Superior temporal gyrus (tissue), 1 donor: ENCODE data around the gene TCEAL8.

Source experiments
- DNase-seq: peaks from one replicate; pipeline ENCODE4 v3.0.0-alpha.2; 2016; ENCODE audit errors: extremely low spot score

Gene TCEAL8

GRCh38 chrX:103214870-103215424 is 40.0 kb downstream of the TCEAL8 start, which contains the start of gene BEX4:
TSS of gene BEX4 (plus strand) at chrX:103215108. CDS start at chrX:103216154, 1,046 bp downstream.
- peak; percentile 85 for DNase-seq

DNA sequence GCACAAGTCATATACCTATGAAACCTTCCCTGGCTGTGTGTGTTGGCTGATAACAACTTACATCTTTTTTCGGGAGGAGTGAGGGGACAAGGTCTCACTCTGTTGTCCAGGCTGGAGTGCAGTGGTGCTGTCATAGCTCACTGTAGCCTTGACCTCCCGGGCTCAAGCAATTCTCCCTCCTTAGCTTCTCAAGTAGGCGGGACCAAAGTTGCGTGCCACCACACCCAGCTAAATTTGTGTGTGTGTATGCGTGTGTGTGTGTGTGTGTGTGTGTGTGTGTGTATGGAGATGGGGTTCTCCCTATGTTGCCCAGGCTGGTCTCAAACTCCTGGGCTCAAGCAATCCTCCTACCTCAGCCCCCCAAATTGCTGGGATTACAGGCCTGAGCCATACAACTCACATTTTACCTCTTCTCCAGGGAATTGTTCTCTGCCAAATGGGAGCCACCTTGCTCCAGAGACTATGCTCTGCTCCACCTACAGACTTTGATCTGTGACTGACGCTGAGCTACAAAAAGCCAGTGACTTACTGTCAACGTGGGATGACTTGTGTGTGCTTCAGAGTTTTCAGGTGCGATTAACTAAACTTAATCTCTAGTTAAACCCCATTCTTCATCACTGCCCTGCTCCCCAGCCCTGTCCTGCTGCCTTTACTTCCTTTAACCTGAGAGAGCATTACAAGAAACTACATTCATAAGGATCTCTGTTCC is 42.1 kb downstream of the TCEAL8 start:
- DNase-seq: no peak

DNA sequence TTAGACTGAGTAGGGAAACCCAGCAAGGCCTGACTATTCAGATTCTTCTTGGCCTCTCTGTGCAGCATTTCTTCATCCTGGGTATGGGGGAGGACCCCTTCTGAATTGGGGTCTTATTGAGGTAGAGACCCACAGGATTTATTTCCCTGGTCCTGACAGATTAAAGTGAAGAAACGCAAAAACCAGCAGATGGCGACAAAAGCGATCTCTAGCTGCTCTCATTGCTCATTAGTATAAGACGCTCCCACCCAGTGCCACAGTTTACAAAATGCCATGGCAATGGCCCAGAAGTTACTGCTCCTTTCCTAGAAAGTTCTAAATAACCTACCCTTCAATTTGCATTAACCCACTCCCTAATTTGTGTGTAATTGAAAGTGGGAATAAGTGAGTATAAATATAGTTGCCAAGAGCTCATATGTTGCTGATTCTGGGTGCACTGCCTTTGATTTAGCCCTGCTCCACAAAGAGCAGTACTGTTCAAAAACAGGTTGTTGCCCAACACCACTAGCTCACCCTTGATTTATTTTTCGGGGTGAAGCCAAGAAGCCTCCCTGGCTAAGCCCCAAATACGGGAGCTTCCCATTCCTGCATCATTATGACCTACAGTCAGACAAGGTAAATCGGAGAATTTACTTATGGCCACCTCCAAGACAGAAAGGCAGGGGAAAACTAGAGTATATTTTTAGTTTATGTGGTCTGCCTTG is 43.8 kb downstream of the TCEAL8 start:
- peak; percentile 78 for DNase-seq

GRCh38 chrX:103210056-103210455 is 44.9 kb downstream of the TCEAL8 start:
- no peak for DNase-seq
